SU-DHL-6 (cell line): ENCODE measurements around the gene CLCN6.

Experiments
- CTCF ChIP-seq: fragments of 200-600 bp; sonication (generic); IDR thresholded peaks from one replicate; pipeline ENCODE4 v1.5.1; 2017; ENCODE audit warnings: antibody characterized with exemption, mild to moderate bottlenecking, low read length, moderate library complexity; ENCODE audit not compliant: insufficient read depth, poor library complexity, severe bottlenecking
- EZH2phosphoT487 ChIP-seq: fragments of 200-600 bp; sonication (generic), shearing (Covaris generic); conservative IDR thresholded peaks from 2 replicates; pipeline ENCODE4 v1.6.1; 2018; ENCODE audit warnings: mild to moderate bottlenecking, antibody characterized with exemption, low read length, moderate library complexity, mixed read lengths

GRCh38 chr1:11860083-11860482 is 54.1 kb downstream of the CLCN6 start:
- TF ChIP-seq CTCF = no peak
- no peak for TF ChIP-seq EZH2phosphoT487
